ENCODE data around the gene PDXK. TPM values are rescaled to one million over a fixed set of nuclear protein-coding genes. Genes with fewer than 3 reads are reported as not detected.
A peak's percentile ranks its signal among the peaks of the same experiment; 100 is the strongest.
"Not testable (repeated sequence)": the region's sequence is repeated elsewhere in the genome, so short reads cannot be mapped to it uniquely, and the experiment has no call there.

The PDXK gene
- 41.5 and 46.4 TPM in 2 replicates for total RNA-seq (2014; rRNA removed; shearing (Covaris generic))

- Histone ChIP-seq H3K4me1 (peaks cover 6% of the 10 kb centered on the region), H3K36me3 (no peaks in the 10 kb centered on the region), H3K9me3 (replicated peaks) (no peaks in the 10 kb centered on the region), H3K27me3 (no peaks in the 10 kb centered on the region), H3K4me3 (peak within 1 kb of the TSS; percentile 78), H3K27ac (peak within 1 kb of the TSS; percentile 26; the same call in 1 of the 2 replicates)
- DNase-seq = peak; percentile 79 to 86
Observed at GRCh38 chr21:43718872-43719747, at the start of gene PDXK. PDXK (plus strand) TSS chr21:43719129; CDS start chr21:43719295, 166 bp downstream.

DNA sequence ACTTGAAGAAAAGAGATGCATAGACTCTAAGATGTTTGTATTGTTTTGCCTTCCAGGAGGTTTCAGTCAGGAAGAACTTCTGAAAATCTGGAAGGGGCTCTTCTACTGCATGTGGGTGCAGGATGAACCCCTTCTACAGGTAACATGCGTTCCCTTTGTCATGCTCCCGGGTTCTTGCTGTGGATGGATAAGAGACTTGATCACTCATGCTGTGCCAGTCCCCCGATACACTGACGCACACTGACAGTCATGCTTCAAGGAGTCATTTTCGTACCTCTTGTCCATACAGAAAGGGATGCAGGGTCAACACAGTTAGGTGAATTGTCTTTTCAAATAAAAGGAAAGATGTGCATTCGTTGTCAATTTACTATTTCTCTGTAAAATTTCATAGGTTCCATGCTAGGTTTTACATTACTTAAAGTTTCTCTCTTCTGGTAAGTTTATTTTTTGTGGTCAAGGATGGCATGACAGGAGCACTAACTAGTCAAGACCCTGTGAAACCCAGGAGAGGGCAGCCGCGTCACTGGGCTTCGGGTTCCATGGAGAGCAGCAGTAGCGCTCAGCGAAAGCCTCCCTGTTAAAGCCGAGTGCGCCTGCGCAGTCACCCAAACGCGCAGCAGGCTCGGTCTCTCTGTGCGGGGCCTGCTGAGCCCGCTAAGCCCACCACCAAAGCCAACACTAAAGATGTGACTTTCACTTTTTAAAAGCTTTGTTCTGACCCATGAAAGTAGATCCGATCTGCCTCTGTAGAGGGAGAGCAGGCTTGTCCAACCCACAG lies 48.9 kb upstream of the PDXK start:
- Histone ChIP-seq H3K4me1 (no peaks in the 10 kb centered on the region), H3K27ac (no peak overlapping the region), H3K36me3 (peaks cover 66% of the 10 kb centered on the region), H3K4me3 (no peak overlapping the region), H3K9me3 (replicated peaks) (0 out of 2 replicates have a peak, but pooled peaks cover 2% of the 10 kb centered on the region), H3K27me3 (no peaks in the 10 kb centered on the region)
- no peak for DNase-seq

- H3K27me3 ChIP-seq = no peaks in the 10 kb centered on the region
- peaks cover 90% of the 10 kb centered on the region for H3K36me3 ChIP-seq
- 0 out of 2 replicates have a peak, but pooled peaks cover 2% of the 10 kb centered on the region for H3K9me3 ChIP-seq (replicated peaks)
- no peak overlapping the region for H3K27ac ChIP-seq
- H3K4me3 ChIP-seq = no peak overlapping the region
- DNase-seq = no peak
- no peaks in the 10 kb centered on the region for H3K4me1 ChIP-seq
Observed at GRCh38 chr21:43675871-43676270, 43.1 kb upstream of the PDXK start.

- no peak overlapping the region for H3K27ac ChIP-seq
- H3K4me1 ChIP-seq = no peaks in the 10 kb centered on the region
- no peak for DNase-seq
- H3K4me3 ChIP-seq = no peak overlapping the region
- no peaks in the 10 kb centered on the region for H3K27me3 ChIP-seq
- H3K9me3 ChIP-seq (replicated peaks) = 0 out of 2 replicates have a peak, but pooled peaks cover 2% of the 10 kb centered on the region
- H3K36me3 ChIP-seq = peaks cover 89% of the 10 kb centered on the region
Observed at GRCh38 chr21:43676391-43676790, 42.5 kb upstream of the PDXK start.

GRCh38 chr21:43679951-43680350 lies 39.0 kb upstream of the PDXK start:
- Histone ChIP-seq H3K4me1 (no peaks in the 10 kb centered on the region), H3K9me3 (replicated peaks) (no peaks in the 10 kb centered on the region), H3K27ac (no peak overlapping the region), H3K36me3 (peaks cover 83% of the 10 kb centered on the region), H3K27me3 (no peaks in the 10 kb centered on the region), H3K4me3 (no peak overlapping the region)
- no peak for DNase-seq

- not testable (repeated sequence) for H3K27ac ChIP-seq; H3K4me3 ChIP-seq; H3K4me1 ChIP-seq; H3K27me3 ChIP-seq; H3K9me3 ChIP-seq (replicated peaks); DNase-seq
- H3K36me3 ChIP-seq = peaks cover 83% of the 10 kb centered on the region
Observed at GRCh38 chr21:43680421-43680820, 38.5 kb upstream of the PDXK start.

DNA sequence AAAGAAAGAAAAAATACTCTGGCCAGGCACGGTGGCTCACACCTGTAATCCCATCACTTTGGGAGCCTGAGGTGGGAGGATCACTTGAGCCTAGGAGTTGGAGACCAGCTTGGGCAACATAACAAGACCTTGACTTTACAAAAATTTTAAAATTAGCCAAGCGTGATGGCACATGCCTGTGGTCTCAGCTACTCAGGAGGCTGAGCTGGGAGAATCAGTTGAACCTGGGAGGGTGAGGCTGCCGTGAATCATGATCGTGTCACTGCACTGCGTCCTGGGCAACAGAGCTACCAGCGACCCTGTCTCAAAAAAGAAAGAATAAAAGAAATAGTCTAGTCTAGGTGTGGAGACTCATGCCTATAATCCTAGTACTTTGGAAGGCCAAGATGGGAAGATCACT lies 37.3 kb upstream of the PDXK start:
- Histone ChIP-seq H3K4me1 (no peaks in the 10 kb centered on the region), H3K9me3 (replicated peaks) (no peaks in the 10 kb centered on the region), H3K27ac (no peak overlapping the region), H3K36me3 (peaks cover 83% of the 10 kb centered on the region), H3K27me3 (no peaks in the 10 kb centered on the region), H3K4me3 (no peak overlapping the region)
- no peak for DNase-seq

GRCh38 chr21:43684424-43684823 lies 34.5 kb upstream of the PDXK start:
- H3K36me3 ChIP-seq = peaks cover 86% of the 10 kb centered on the region
- H3K4me3 ChIP-seq = no peak overlapping the region
- no peaks in the 10 kb centered on the region for H3K4me1 ChIP-seq
- H3K27me3 ChIP-seq = no peaks in the 10 kb centered on the region
- H3K27ac ChIP-seq = no peak overlapping the region
- no peak for DNase-seq
- H3K9me3 ChIP-seq (replicated peaks) = no peaks in the 10 kb centered on the region

DNA sequence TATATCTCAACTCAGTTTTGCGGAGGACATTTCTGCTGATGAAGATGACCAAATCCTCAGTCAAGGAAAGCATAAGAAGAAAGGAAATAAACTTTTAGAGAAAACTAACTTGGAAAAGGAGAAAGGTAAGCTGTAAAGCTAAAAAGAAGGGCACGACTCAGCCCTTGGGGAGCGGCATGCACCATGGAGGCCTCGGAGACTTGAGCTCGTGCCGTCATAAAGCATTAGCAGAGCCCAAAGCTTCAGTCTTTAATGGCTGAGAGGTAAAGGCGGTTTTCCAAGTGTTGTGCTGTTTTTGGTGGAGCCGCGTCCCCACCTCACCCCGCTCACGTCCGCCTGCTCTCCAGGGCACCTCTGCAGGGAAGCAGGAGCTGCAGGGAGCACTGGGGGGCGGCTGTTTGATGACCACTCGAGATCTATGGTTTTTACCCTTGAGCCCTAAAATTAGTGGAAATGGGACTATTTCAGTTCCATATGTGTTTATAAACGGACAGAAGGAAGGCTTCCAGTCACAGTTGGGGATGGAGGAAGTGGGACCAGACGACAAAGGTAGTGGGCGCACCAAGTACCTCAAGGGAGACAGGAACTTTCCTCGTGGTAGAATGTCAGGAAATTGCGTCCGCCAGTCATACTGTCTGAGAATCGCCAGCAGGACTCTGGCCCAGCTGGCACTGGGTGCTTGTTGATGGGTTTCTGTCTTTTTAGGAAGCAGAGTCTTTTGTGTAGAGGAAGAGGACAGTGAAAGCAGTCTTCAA lies 31.9 kb upstream of the PDXK start:
- Histone ChIP-seq H3K27ac (no peak overlapping the region), H3K4me1 (no peaks in the 10 kb centered on the region), H3K4me3 (no peak overlapping the region), H3K36me3 (peaks cover 86% of the 10 kb centered on the region), H3K27me3 (no peaks in the 10 kb centered on the region), H3K9me3 (replicated peaks) (no peaks in the 10 kb centered on the region)
- no peak for DNase-seq

GRCh38 chr21:43687566-43688399 lies 31.1 kb upstream of the PDXK start:
- Histone ChIP-seq H3K27me3 (no peaks in the 10 kb centered on the region), H3K27ac (no peak overlapping the region), H3K4me1 (no peaks in the 10 kb centered on the region), H3K4me3 (no peak overlapping the region), H3K9me3 (replicated peaks) (no peaks in the 10 kb centered on the region), H3K36me3 (peaks cover 89% of the 10 kb centered on the region)
- no peak for DNase-seq

DNA sequence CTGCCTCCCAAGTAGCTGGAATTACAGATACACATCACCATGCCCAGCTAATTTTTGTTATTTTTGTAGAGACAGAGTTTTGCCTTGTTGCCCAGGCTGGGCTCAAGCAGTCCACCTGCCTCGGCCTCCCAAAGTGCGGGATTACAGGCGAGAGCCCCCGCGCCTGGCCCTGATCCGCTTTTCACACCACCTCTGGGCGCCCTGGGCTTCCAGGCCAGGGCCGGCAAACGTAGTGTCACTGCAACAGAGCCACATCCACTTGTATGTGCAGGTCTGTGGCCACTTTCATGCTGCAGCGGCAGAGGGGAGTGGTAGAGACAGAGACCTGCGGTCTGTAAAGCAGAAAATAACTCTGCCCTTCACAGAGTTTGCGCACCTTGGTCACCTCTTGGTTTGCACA lies 30.0 kb upstream of the PDXK start:
- no peaks in the 10 kb centered on the region for H3K4me1 ChIP-seq
- H3K9me3 ChIP-seq (replicated peaks) = no peaks in the 10 kb centered on the region
- H3K27ac ChIP-seq = no peak overlapping the region
- DNase-seq = no peak
- H3K27me3 ChIP-seq = no peaks in the 10 kb centered on the region
- H3K4me3 ChIP-seq = no peak overlapping the region
- peaks cover 89% of the 10 kb centered on the region for H3K36me3 ChIP-seq

DNA sequence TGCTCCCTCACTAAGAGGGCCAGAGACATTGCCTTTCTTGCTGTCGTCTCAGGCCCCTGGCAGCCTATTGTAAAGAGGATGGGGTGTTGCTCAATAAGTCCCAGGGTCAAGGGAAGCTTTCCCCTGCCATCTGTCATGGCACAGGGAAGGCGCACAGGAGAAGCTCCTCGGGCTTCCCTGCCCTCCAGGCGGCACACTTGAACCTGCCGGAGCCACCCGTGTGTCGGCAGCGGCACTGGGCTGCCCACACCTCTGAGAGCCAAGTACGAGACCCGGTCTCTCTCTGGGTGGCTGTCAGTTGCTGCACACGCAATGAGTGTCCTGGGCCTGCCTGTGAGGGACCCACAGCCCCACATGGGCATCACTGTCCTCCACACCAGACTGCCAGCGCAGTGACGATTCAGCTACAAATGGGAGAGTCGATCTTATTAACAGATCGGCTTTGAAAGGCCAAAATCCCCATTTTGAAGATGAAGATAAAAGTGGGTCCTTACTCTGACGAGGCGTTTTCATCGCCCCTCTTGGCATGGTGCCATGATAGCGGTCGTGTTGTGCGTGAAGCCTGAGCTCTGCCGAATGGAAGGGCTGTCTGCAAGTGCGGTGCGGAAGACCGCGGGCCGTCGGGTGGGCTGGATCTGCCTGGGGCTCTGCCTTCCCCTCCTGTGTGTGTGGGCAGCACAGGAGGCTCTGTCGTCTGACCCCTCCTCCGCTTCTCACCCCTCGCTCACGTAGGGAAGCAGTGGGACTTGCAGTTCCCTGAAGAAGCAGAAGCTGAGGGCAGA lies 29.2 kb upstream of the PDXK start:
- Histone ChIP-seq H3K27ac (no peak overlapping the region), H3K27me3 (no peaks in the 10 kb centered on the region), H3K9me3 (replicated peaks) (no peaks in the 10 kb centered on the region), H3K36me3 (peaks cover 87% of the 10 kb centered on the region), H3K4me1 (no peaks in the 10 kb centered on the region), H3K4me3 (no peak overlapping the region)
- no peak for DNase-seq

DNA sequence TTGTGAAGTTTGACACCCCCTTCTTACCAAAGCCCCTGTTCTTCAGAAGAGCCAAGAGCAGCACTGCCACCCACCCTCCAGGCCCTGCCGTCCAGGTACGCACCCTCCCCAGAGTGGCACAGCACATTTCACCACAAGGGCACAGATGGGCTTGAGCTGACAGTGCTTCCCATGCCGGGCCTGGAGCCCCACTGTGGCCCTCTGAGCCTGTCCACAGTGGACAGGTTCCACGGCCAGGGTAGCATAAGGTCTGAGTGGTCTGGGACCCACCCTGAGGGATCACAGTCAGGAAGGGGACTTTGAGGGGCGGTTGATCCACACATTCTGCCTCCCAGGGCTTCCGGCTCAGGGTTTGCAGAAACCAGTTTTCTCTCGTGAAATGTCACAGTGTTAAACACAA lies 28.6 kb upstream of the PDXK start:
- Histone ChIP-seq H3K27me3 (no peaks in the 10 kb centered on the region), H3K4me3 (no peak overlapping the region), H3K36me3 (peaks cover 84% of the 10 kb centered on the region), H3K27ac (no peak overlapping the region), H3K9me3 (replicated peaks) (no peaks in the 10 kb centered on the region), H3K4me1 (no peaks in the 10 kb centered on the region)
- DNase-seq = no peak
